ENCODE results near the gene PLAC1. TPM values are rescaled to one million over a fixed set of nuclear protein-coding genes. Genes with fewer than 3 reads are reported as not detected.

Gene PLAC1
- total RNA-seq, 1 experiment from 2014 or later, result 0.51 TPM

DNA sequence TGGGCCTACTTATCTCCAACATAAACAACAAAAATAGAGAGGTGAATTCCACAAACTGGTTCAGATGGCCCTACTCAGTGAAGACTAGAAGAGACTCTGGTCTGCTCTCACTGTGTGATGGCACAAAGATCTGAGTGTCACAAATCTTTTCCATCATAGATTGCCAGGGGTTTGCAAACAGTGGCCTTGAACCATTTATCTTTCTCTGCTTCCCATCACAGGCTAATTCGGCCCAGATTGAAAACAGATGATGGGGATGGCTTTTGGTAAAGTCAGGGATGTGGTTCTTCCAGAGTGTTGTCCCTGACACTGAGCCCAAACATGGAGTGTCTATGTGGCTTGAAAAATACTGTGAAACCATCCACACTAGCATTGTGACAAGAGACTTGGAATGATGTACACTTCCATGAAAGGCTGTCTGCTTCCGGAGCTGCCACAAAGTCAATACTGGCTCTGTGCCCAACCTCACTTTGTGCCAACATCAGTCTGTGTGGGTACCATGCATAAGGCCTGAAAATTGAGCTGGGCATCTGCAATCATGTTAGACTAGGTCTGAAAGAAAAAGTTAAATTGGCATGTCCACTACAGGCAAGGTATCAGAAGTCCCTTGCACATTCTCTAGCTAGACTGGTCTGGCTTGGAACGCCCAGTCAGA is 25.2 kb upstream of the PLAC1 start:
- TF ChIP-seq, protein P1, sequence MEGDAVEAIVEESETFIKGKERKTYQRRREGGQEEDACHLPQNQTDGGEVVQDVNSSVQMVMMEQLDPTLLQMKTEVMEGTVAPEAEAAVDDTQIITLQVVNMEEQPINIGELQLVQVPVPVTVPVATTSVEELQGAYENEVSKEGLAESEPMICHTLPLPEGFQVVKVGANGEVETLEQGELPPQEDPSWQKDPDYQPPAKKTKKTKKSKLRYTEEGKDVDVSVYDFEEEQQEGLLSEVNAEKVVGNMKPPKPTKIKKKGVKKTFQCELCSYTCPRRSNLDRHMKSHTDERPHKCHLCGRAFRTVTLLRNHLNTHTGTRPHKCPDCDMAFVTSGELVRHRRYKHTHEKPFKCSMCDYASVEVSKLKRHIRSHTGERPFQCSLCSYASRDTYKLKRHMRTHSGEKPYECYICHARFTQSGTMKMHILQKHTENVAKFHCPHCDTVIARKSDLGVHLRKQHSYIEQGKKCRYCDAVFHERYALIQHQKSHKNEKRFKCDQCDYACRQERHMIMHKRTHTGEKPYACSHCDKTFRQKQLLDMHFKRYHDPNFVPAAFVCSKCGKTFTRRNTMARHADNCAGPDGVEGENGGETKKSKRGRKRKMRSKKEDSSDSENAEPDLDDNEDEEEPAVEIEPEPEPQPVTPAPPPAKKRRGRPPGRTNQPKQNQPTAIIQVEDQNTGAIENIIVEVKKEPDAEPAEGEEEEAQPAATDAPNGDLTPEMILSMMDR (IDR thresholded peaks at IDR 0.05), result no peak
- no peak for TF ChIP-seq SIN3A (IDR thresholded peaks at IDR 0.05; ENCODE audit: borderline replicate concordance, insufficient read depth, low read depth, low read length)
- no peak for TF ChIP-seq POLR2AphosphoS5 (IDR thresholded peaks at IDR 0.05; ENCODE audit: low read depth, low read length)
- TF ChIP-seq TCF7L2 (IDR thresholded peaks at IDR 0.05; ENCODE audit: low read depth, low read length), result no peak
- TF ChIP-seq, protein P2, sequence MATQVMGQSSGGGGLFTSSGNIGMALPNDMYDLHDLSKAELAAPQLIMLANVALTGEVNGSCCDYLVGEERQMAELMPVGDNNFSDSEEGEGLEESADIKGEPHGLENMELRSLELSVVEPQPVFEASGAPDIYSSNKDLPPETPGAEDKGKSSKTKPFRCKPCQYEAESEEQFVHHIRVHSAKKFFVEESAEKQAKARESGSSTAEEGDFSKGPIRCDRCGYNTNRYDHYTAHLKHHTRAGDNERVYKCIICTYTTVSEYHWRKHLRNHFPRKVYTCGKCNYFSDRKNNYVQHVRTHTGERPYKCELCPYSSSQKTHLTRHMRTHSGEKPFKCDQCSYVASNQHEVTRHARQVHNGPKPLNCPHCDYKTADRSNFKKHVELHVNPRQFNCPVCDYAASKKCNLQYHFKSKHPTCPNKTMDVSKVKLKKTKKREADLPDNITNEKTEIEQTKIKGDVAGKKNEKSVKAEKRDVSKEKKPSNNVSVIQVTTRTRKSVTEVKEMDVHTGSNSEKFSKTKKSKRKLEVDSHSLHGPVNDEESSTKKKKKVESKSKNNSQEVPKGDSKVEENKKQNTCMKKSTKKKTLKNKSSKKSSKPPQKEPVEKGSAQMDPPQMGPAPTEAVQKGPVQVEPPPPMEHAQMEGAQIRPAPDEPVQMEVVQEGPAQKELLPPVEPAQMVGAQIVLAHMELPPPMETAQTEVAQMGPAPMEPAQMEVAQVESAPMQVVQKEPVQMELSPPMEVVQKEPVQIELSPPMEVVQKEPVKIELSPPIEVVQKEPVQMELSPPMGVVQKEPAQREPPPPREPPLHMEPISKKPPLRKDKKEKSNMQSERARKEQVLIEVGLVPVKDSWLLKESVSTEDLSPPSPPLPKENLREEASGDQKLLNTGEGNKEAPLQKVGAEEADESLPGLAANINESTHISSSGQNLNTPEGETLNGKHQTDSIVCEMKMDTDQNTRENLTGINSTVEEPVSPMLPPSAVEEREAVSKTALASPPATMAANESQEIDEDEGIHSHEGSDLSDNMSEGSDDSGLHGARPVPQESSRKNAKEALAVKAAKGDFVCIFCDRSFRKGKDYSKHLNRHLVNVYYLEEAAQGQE (IDR thresholded peaks at IDR 0.05; ENCODE audit: insufficient read depth in 1 of 2, low read depth in 2 of 2, low read length in 1 of 2), result no peak
- in situ Hi-C loops (cut with HindIII; ENCODE audit: low pct_unique_long_range_greater_than_20kb, low sequenced_read_pairs) (no loop called here), intact Hi-C loops (cut with micrococcal nuclease; ENCODE audit: unreplicated experiment) (no loop called here)
- no peaks in the 10 kb centered on the region for H3K4me1 ChIP-seq (ENCODE audit: control insufficient read depth, insufficient read depth, low read length)
- POLR2A ChIA-PET, result no interaction called here
- no TSS peak for BruUV-seq (replicated peaks)
- no peaks in the 10 kb centered on the region for H3K9me3 ChIP-seq (ENCODE audit: control insufficient read depth, insufficient read depth, low read depth, low read length)
- no peaks in the 10 kb centered on the region for H3K27me3 ChIP-seq (ENCODE audit: control insufficient read depth, insufficient read depth, low read length)
- no peak for DNase-seq (ENCODE audit: low read depth, low spot score)
- ATAC-seq, result no peak
- CTCF ChIA-PET, result no interaction called here
- H3K36me3 ChIP-seq (ENCODE audit: control insufficient read depth, insufficient read depth, low read length), result no peaks in the 10 kb centered on the region
- H3K27ac ChIP-seq (ENCODE audit: low read length), result no peak overlapping the region
- no peak overlapping the region for H3K4me3 ChIP-seq (ENCODE audit: low read depth in 2 of 2, low read length in 2 of 2)

DNA sequence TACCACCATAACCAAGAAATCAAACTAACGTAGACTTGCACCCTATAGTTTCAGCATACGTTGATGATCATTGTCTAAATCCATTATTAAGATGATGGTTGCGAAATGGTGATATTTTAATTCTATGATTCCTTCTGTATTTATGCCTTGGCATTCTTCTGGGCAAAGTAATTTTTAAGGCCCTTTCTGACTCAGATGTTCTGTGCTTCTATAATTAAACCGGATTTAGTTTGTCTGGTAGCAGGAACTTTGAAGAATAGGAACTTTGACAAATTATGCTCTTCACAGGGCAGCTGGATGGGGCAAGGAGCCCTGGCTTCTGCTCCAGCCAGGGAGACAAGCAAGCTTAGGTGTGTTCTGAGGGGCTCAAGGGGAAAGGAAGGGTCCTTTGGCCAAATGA is 23.8 kb upstream of the PLAC1 start:
- Histone ChIP-seq H3K9me3 (ENCODE audit: control insufficient read depth, insufficient read depth, low read depth, low read length) (no peaks in the 10 kb centered on the region), H3K36me3 (ENCODE audit: control insufficient read depth, insufficient read depth, low read length) (no peaks in the 10 kb centered on the region), H3K27ac (ENCODE audit: low read length) (no peak overlapping the region), H3K4me1 (ENCODE audit: control insufficient read depth, insufficient read depth, low read length) (no peaks in the 10 kb centered on the region), H3K4me3 (ENCODE audit: low read depth in 2 of 2, low read length in 2 of 2) (no peak overlapping the region), H3K27me3 (ENCODE audit: control insufficient read depth, insufficient read depth, low read length) (no peaks in the 10 kb centered on the region)
- POLR2A ChIA-PET, result no interaction called here
- DNase-seq (ENCODE audit: low read depth, low spot score) (no peak), ATAC-seq (no peak)
- intact Hi-C loops (cut with micrococcal nuclease; ENCODE audit: unreplicated experiment) (no loop called here), in situ Hi-C loops (cut with HindIII; ENCODE audit: low pct_unique_long_range_greater_than_20kb, low sequenced_read_pairs) (no loop called here)
- CTCF ChIA-PET, result no interaction called here
- TF ChIP-seq, protein P2 (IDR thresholded peaks at IDR 0.05; ENCODE audit: insufficient read depth in 1 of 2, low read depth in 2 of 2, low read length in 1 of 2), result no peak
- TF ChIP-seq SIN3A (IDR thresholded peaks at IDR 0.05; ENCODE audit: borderline replicate concordance, insufficient read depth, low read depth, low read length) (no peak), POLR2AphosphoS5 (IDR thresholded peaks at IDR 0.05; ENCODE audit: low read depth, low read length) (no peak), TCF7L2 (IDR thresholded peaks at IDR 0.05; ENCODE audit: low read depth, low read length) (no peak)
- TF ChIP-seq, protein P1 (IDR thresholded peaks at IDR 0.05), result no peak
- no TSS peak for BruUV-seq (replicated peaks)
